GM10266 (cell line): ENCODE data around the gene SLCO3A1.

ENCODE experiments used
- DNase-seq: peaks from one replicate; pipeline ENCODE4 v3.0.0; 2012; ENCODE audit errors: extremely low spot score
- CTCF ChIP-seq: IDR thresholded peaks from 2 replicates; pipeline ENCODE4 v1.5.1; 2012; ENCODE audit warnings: mild to moderate bottlenecking, low read depth; ENCODE audit not compliant: control insufficient read depth, insufficient read depth; ENCODE audit errors: missing control alignments

The SLCO3A1 gene

GRCh38 chr15:92097474-92098178 is 244.1 kb downstream of the SLCO3A1 start:
- peak; percentile 57 for DNase-seq
- peak; percentile 85 for TF ChIP-seq CTCF

- no peak for TF ChIP-seq CTCF
- no peak for DNase-seq
Measured at GRCh38 chr15:92098869-92099268, 245.4 kb downstream of the SLCO3A1 start.

GRCh38 chr15:92100301-92100700 is 246.8 kb downstream of the SLCO3A1 start:
- no peak for TF ChIP-seq CTCF
- DNase-seq, result no peak

- no peak for DNase-seq
- TF ChIP-seq CTCF, result no peak
Measured at GRCh38 chr15:92100751-92101150, 247.2 kb downstream of the SLCO3A1 start.

- no peak for TF ChIP-seq CTCF
- DNase-seq, result no peak
Measured at GRCh38 chr15:92101708-92102394, 248.3 kb downstream of the SLCO3A1 start.

GRCh38 chr15:92102395-92102755 is 248.9 kb downstream of the SLCO3A1 start:
- no peak for TF ChIP-seq CTCF
- no peak for DNase-seq

- no peak for DNase-seq
- no peak for TF ChIP-seq CTCF
Measured at GRCh38 chr15:92104072-92104471, 250.6 kb downstream of the SLCO3A1 start.
